ENCODE results near the gene TAP2.
"Not testable (repeated sequence)": the region's sequence is repeated elsewhere in the genome, so short reads cannot be mapped to it uniquely, and the experiment has no call there.

Gene TAP2

GRCh38 chr6:32816746-32817204 is 21.8 kb downstream of the TAP2 start, which contains the start of gene HLA-DOB:
Gene HLA-DOB, minus strand, starts transcription at chr6:32817002. Its CDS starts 51 bp downstream, at chr6:32816951.
- Histone ChIP-seq H3K27me3 (ENCODE audit: control insufficient read depth, insufficient read depth, low read length, poor library complexity, severe bottlenecking) (no peaks in the 10 kb centered on the region), H3K36me3 (ENCODE audit: control insufficient read depth, insufficient read depth, low read length) (no peaks in the 10 kb centered on the region), H3K4me3 (ENCODE audit: insufficient read depth, low read depth, low read length) (no peak within 1 kb of the TSS), H3K27ac (ENCODE audit: insufficient read depth, low read depth, low read length, poor library complexity, severe bottlenecking) (no peak within 1 kb of the TSS), H3K4me1 (ENCODE audit: control insufficient read depth, insufficient read depth, low read length) (no peaks in the 10 kb centered on the region), H3K9me3 (ENCODE audit: control insufficient read depth, low read length) (no peaks in the 10 kb centered on the region)
- WGBS, 2 experiments, result 81 to 86% methylated on average over 3 of the region's 3 CpGs

DNA sequence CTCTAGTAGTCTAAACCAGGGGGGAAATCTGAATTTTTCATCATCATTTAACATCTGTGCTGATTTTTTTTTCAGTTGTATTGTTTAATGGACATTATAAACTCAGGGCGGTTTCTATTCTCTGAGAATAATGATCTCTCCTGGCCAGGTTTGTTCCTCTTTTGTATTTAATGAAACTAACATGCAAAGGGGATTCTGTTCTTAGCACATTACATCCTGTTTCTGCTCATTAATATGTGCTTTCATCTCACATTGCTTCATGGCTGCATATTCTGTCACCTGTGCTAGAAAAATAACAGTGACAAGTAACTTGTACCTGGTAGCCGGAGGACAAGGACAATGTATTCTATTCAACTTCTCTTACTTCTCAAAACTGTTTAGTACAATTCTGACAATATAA is 22.5 kb downstream of the TAP2 start:
- 90 to 100% methylated on average over 2 of the region's 2 CpGs for WGBS, 2 experiments
- no peak overlapping the region for H3K4me3 ChIP-seq (ENCODE audit: insufficient read depth, low read depth, low read length)
- H3K27ac ChIP-seq (ENCODE audit: insufficient read depth, low read depth, low read length, poor library complexity, severe bottlenecking), result no peak overlapping the region
- no peaks in the 10 kb centered on the region for H3K27me3 ChIP-seq (ENCODE audit: control insufficient read depth, insufficient read depth, low read length, poor library complexity, severe bottlenecking)
- H3K4me1 ChIP-seq (ENCODE audit: control insufficient read depth, insufficient read depth, low read length), result no peaks in the 10 kb centered on the region
- H3K36me3 ChIP-seq (ENCODE audit: control insufficient read depth, insufficient read depth, low read length), result no peaks in the 10 kb centered on the region
- no peaks in the 10 kb centered on the region for H3K9me3 ChIP-seq (ENCODE audit: control insufficient read depth, low read length)

DNA sequence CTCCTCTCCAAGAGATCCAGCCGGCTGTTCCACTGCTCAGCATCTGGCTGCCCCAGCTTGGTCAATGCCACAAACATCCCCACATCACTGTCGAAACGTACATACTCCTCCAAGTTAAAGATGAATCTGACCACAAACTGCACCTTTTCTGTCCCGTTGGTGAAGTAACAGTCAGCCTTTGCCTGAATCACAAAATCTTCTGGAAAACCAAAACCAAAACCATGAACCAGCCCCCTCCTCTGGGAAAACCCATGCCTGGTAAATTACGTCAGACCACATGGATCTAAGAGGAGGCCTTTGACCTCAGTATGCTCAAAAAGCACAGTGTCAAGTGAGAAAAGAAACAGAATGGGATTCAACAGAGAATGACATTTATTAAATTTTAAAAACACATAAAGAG is 23.4 kb downstream of the TAP2 start:
- H3K27me3 ChIP-seq (ENCODE audit: control insufficient read depth, insufficient read depth, low read length, poor library complexity, severe bottlenecking), result no peaks in the 10 kb centered on the region
- 89 to 95% methylated on average over 5 of the region's 5 CpGs for WGBS, 2 experiments
- no peaks in the 10 kb centered on the region for H3K4me1 ChIP-seq (ENCODE audit: control insufficient read depth, insufficient read depth, low read length)
- no peaks in the 10 kb centered on the region for H3K9me3 ChIP-seq (ENCODE audit: control insufficient read depth, low read length)
- no peaks in the 10 kb centered on the region for H3K36me3 ChIP-seq (ENCODE audit: control insufficient read depth, insufficient read depth, low read length)
- no peak overlapping the region for H3K27ac ChIP-seq (ENCODE audit: insufficient read depth, low read depth, low read length, poor library complexity, severe bottlenecking)
- no peak overlapping the region for H3K4me3 ChIP-seq (ENCODE audit: insufficient read depth, low read depth, low read length)

- Histone ChIP-seq H3K27ac (ENCODE audit: insufficient read depth, low read depth, low read length, poor library complexity, severe bottlenecking) (no peak overlapping the region), H3K4me1 (ENCODE audit: control insufficient read depth, insufficient read depth, low read length) (no peaks in the 10 kb centered on the region), H3K27me3 (ENCODE audit: control insufficient read depth, insufficient read depth, low read length, poor library complexity, severe bottlenecking) (no peaks in the 10 kb centered on the region), H3K9me3 (ENCODE audit: control insufficient read depth, low read length) (no peaks in the 10 kb centered on the region), H3K4me3 (ENCODE audit: insufficient read depth, low read depth, low read length) (no peak overlapping the region), H3K36me3 (ENCODE audit: control insufficient read depth, insufficient read depth, low read length) (no peaks in the 10 kb centered on the region)
- 95 to 100% methylated on average over 2 of the region's 2 CpGs for WGBS, 2 experiments
Observed at GRCh38 chr6:32814145-32814544, 24.4 kb downstream of the TAP2 start.

- 78% methylated on average over 1 of the region's 1 CpG; no CpG with 5 or more reads in 1 of the 2 experiments for WGBS, 2 experiments
- Histone ChIP-seq H3K27me3 (ENCODE audit: control insufficient read depth, insufficient read depth, low read length, poor library complexity, severe bottlenecking) (no peaks in the 10 kb centered on the region), H3K4me3 (ENCODE audit: insufficient read depth, low read depth, low read length) (no peak overlapping the region), H3K27ac (ENCODE audit: insufficient read depth, low read depth, low read length, poor library complexity, severe bottlenecking) (no peak overlapping the region), H3K4me1 (ENCODE audit: control insufficient read depth, insufficient read depth, low read length) (no peaks in the 10 kb centered on the region), H3K9me3 (ENCODE audit: control insufficient read depth, low read length) (no peaks in the 10 kb centered on the region), H3K36me3 (ENCODE audit: control insufficient read depth, insufficient read depth, low read length) (no peaks in the 10 kb centered on the region)
Observed at GRCh38 chr6:32809171-32809570, 29.4 kb downstream of the TAP2 start.

GRCh38 chr6:32807020-32807580 is 31.4 kb downstream of the TAP2 start:
- no peaks in the 10 kb centered on the region for H3K9me3 ChIP-seq (ENCODE audit: control insufficient read depth, low read length)
- H3K36me3 ChIP-seq (ENCODE audit: control insufficient read depth, insufficient read depth, low read length), result no peaks in the 10 kb centered on the region
- H3K27ac ChIP-seq (ENCODE audit: insufficient read depth, low read depth, low read length, poor library complexity, severe bottlenecking), result no peak overlapping the region
- no peak overlapping the region for H3K4me3 ChIP-seq (ENCODE audit: insufficient read depth, low read depth, low read length)
- no peaks in the 10 kb centered on the region for H3K27me3 ChIP-seq (ENCODE audit: control insufficient read depth, insufficient read depth, low read length, poor library complexity, severe bottlenecking)
- no peaks in the 10 kb centered on the region for H3K4me1 ChIP-seq (ENCODE audit: control insufficient read depth, insufficient read depth, low read length)
- WGBS, 2 experiments, result 80 to 83% methylated on average over 5 of the region's 5 CpGs

DNA sequence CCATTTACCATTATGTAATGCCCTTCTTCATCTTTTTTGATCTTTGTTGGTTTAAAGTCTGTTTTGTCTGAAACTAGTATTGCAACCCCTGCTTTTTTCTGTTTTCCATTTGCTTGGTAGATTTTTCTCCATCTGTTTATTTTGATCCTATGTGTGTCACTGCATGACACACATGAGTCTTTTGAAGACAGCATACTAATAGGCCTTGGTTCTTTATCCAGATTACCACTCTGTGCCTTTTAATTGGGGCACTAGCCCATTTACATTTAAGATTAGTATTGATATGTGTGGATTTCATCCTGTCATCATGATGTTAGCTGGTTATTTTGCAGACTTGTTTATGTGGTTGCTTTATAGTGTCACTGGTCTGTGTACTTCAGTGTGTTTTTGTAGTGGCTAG is 33.1 kb downstream of the TAP2 start:
- H3K27ac ChIP-seq (ENCODE audit: insufficient read depth, low read depth, low read length, poor library complexity, severe bottlenecking); H3K9me3 ChIP-seq (ENCODE audit: control insufficient read depth, low read length); H3K4me3 ChIP-seq (ENCODE audit: insufficient read depth, low read depth, low read length); H3K27me3 ChIP-seq (ENCODE audit: control insufficient read depth, insufficient read depth, low read length, poor library complexity, severe bottlenecking); H3K4me1 ChIP-seq (ENCODE audit: control insufficient read depth, insufficient read depth, low read length); H3K36me3 ChIP-seq (ENCODE audit: control insufficient read depth, insufficient read depth, low read length): not testable (repeated sequence)

- Histone ChIP-seq H3K36me3 (ENCODE audit: control insufficient read depth, insufficient read depth, low read length) (no peaks in the 10 kb centered on the region), H3K27ac (ENCODE audit: insufficient read depth, low read depth, low read length, poor library complexity, severe bottlenecking) (no peak overlapping the region), H3K27me3 (ENCODE audit: control insufficient read depth, insufficient read depth, low read length, poor library complexity, severe bottlenecking) (no peaks in the 10 kb centered on the region), H3K4me3 (ENCODE audit: insufficient read depth, low read depth, low read length) (no peak overlapping the region), H3K4me1 (ENCODE audit: control insufficient read depth, insufficient read depth, low read length) (no peaks in the 10 kb centered on the region), H3K9me3 (ENCODE audit: control insufficient read depth, low read length) (no peaks in the 10 kb centered on the region)
- WGBS, 2 experiments, result 84 to 86% methylated on average over 2 of the region's 2 CpGs
Observed at GRCh38 chr6:32803416-32803815, 35.1 kb downstream of the TAP2 start.

GRCh38 chr6:32799740-32800139 is 38.8 kb downstream of the TAP2 start:
- Histone ChIP-seq H3K9me3 (ENCODE audit: control insufficient read depth, low read length) (no peaks in the 10 kb centered on the region), H3K4me3 (ENCODE audit: insufficient read depth, low read depth, low read length) (no peak overlapping the region), H3K27ac (ENCODE audit: insufficient read depth, low read depth, low read length, poor library complexity, severe bottlenecking) (no peak overlapping the region), H3K4me1 (ENCODE audit: control insufficient read depth, insufficient read depth, low read length) (no peaks in the 10 kb centered on the region), H3K36me3 (ENCODE audit: control insufficient read depth, insufficient read depth, low read length) (no peaks in the 10 kb centered on the region), H3K27me3 (ENCODE audit: control insufficient read depth, insufficient read depth, low read length, poor library complexity, severe bottlenecking) (peaks cover 9% of the 10 kb centered on the region)
- 91 to 92% methylated on average over 2 to 3 of the region's 3 CpGs for WGBS, 2 experiments

DNA sequence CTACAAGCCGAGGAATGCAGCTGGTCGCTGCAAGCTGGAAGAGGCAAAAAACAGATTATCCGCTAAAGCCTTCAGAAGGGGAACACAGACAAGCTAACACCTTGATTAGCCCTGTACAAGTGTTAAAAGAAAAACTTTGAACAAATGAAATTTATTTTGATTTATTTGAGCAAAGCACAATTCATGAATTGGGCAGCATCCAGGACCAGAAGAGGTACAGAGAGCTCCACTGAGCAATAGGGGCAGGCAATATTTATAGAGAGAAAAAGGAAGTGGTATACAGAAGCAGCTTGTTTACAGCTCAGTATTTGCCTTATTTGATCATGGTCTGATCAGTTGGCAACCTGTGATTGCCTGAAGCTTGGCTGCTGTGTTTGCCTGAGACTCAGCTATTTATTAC is 39.4 kb downstream of the TAP2 start:
- Histone ChIP-seq H3K9me3 (ENCODE audit: control insufficient read depth, low read length) (no peaks in the 10 kb centered on the region), H3K36me3 (ENCODE audit: control insufficient read depth, insufficient read depth, low read length) (no peaks in the 10 kb centered on the region), H3K27ac (ENCODE audit: insufficient read depth, low read depth, low read length, poor library complexity, severe bottlenecking) (no peak overlapping the region), H3K4me1 (ENCODE audit: control insufficient read depth, insufficient read depth, low read length) (no peaks in the 10 kb centered on the region), H3K4me3 (ENCODE audit: insufficient read depth, low read depth, low read length) (no peak overlapping the region), H3K27me3 (ENCODE audit: control insufficient read depth, insufficient read depth, low read length, poor library complexity, severe bottlenecking) (peaks cover 9% of the 10 kb centered on the region)
- WGBS, 2 experiments, result 91 to 93% methylated on average over 3 of the region's 3 CpGs

Data from ectodermal cell (in vitro differentiated cells).